IPS-11a (cell line): ENCODE measurements around the gene EXOSC3.

Experiments
- H3K4me3 ChIP-seq: one replicate; pipeline ENCODE4 v1.5.1; 2013; ENCODE audit warnings: low read depth, low read length, control low read depth

The EXOSC3 gene

DNA sequence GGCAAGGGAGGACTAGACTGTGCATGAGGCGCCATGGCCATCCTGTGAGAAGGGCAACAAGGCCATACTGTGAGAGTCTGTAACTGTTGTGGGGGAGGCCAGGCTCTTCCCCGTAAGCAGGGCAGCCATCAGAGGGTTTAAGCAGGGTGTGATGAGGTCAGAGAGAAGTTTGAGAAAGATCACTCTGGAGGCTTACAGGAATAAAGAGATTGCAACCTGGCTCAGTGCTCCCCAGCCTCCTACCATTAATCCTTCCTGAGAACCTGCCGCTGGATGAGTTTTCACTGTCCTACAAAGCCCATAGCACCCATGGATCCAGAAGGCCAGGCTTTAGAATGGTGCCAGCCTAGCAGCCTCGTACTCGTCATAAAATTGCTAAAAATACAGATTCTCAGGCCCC is 45.6 kb downstream of the EXOSC3 start:
- no peak overlapping the region for H3K4me3 ChIP-seq

DNA sequence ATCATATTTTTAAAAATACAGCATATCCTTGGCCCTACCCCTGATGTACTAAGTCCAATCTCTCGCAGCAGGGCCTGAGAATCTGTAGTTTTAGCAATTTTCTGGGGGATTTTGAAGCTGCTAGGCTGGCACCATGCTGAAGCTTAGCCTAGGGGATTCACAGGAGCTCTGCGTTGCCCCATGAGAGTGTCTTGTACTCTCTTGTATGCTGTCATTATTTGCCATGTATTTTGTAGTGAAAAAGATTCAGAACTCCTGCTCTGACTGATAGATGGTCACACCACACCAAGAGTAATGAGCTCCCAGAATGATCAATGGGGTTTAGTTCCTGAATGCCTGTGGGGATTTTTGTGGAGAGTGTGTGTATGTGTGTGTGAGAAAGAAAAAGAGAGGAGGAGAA is 51.9 kb downstream of the EXOSC3 start:
- H3K4me3 ChIP-seq, result no peak overlapping the region

DNA sequence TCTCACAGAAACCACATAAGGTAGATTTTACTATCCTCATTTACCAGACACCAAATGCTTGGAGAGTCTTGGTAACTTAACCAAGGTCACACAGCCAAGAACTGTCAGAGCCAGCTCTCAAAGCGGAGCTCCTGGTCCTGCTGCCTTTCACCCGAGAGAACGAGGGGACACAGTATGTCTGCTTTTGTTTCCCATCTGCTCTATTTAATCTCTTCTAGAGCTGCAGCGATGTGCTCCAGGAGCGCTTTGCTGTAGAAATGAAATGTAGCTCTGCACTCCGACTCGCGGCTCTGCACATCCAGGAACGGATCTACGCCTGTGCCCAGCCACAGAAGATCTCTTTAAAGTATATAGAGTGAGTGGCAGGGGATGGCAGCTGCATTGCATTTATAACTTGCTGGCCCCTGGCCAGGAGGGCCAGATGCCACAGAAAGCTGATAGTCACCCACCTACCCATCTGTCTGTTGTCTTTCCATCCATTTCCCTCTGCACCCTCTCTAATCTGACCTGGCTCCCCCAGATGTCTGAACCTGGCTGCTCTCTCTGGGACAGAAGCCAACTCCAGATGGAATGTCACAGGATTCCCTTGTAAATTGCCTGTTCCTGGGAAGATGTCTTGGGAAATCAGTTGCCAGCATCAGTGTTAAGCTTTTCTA is 52.6 kb downstream of the EXOSC3 start:
- no peak overlapping the region for H3K4me3 ChIP-seq

- no peak overlapping the region for H3K4me3 ChIP-seq
Observed at GRCh38 chr9:37730839-37731238, 54.0 kb downstream of the EXOSC3 start.

DNA sequence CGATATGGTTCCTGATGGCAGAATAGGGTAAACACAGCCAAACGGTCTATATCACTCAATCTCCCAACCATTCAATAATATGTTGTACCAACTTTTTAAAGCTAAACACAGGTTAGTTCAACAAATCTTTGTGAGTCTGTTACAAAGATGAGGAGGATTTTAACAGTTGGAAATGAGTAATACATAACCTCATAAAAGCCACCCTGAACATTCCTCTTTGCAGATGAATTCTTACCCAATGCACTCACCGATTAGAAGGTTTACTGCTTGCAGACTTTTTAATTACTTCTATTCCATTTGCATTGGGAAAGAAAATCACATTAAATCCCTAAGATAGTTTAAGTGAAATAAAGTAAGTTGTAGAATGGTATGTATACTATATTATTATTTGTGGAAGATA is 54.6 kb downstream of the EXOSC3 start:
- no peak overlapping the region for H3K4me3 ChIP-seq
